ENCODE measurements around the gene RAD23A. TPM values are rescaled to one million over a fixed set of nuclear protein-coding genes. Genes with fewer than 3 reads are reported as not detected.
A peak's percentile ranks its signal among the peaks of the same experiment; 100 is the strongest.

The RAD23A gene
- total RNA-seq, 1 donor from 2014 or later, result 50.2 TPM

DNA sequence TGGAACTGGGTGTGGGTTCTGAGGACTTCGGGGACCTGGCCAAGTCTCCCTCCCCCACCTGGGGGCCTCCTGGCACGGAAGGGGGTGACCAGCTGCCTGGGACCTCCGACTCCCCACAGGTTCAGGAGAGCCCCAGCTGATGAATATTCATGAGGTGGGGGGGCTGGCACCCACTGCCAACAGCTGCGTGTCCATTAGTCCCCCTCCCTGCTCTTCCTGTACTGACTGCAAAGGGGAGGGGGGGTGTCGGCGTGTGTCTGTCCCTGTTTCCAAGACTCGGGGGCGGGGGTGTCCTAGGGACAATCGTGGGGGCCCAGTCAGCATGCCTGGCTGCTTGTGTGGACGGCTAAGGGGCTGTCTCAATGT, 39.0 kb downstream of the RAD23A start:
- DNase-seq (ENCODE audit: low read depth), result no peak

DNA sequence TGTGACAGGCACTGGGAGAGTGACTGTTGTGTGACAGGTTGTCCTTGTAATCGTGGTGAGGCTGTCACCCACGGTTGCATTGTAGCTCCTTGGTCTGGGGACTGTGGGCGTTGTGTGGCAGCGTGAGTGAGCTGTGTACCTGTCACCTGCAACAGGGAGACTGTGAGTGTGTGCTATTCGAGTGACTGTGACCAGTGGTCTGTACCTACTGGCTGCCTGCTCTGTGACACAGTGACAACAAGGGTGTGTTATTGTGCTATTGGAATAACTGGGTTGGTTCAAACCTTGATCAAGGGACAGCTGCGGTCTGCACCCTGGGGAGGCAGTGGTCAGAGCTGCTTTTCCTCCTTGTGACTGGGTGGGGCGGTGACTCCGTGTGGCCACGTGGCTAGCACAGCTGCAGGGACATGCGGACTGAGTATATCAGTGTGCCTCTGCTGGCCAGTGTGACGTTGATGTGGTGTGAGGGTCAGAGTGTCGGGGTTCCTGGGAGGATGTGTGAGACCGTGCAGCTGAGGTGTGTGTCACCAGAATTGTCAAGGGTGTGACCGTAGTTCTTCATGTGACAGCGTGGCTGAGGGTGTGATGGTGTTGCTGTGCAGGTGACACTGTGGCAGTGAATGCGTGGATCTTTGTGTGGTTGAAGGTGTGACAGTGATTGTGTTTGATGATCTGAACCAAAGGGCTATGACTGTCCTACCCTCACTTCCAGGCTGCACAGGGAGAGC, 39.6 kb downstream of the RAD23A start:
- DNase-seq (ENCODE audit: low read depth), result peak; percentile 13

DNA sequence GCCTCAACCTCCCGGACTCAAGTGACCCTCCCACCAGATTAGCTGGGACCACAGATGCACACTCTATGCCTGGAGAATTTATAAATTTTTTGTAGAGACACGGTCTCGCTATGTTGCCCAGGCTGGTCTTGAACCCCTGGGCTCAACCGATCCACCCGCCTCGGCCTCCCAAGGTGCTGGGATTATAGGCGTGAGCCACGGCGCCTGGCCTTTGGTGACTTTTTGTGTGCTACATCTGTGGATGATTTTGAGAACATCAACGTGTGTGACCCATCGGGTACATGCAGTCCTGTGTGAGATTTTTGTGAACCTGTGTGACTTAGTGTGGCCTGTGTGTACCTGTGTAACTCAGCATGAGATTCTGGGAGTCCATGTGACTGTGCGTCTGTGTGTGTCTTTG, 41.1 kb downstream of the RAD23A start:
- no peak for DNase-seq (ENCODE audit: low read depth)

DNA sequence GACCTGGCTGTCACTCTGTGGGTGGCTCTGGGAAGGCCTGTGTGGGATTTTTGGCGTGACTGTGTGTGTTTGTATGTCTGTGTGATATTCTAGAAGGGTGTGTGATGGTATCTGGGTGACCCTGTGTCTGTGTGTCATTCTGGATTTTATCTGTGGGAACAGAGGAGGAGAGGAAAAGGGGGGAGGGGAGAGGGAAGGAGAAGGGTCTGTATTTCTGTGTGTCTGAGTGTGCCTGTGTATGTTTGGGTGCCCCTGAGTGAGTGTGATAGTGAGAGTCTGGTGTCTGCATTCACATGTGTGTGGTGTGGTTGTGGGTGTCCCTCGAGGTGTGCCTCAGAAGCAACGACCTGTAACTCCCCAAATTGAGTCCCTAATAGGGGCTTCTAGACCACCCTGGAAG, 41.5 kb downstream of the RAD23A start:
- no peak for DNase-seq (ENCODE audit: low read depth)

DNA sequence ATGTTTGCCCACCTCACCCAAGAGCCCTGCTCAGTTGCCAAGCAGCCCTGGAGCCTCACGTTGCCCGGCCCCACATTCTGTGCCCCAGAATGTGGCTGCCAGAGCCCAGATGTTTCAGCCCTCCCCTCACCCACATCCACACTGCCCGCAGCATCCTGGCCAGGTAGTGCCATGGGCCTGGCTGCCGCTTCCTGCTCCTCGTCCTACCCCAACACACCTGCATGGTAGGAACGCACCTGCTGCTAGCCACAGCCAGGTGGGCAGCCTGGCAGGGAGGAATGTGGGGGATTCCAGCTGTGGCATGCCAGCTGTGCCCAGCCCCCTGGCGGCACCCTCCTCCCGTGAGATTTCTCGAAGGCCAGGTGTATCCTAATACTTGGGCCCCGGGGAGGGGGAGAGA, 42.1 kb downstream of the RAD23A start:
- no peak for DNase-seq (ENCODE audit: low read depth)

DNA sequence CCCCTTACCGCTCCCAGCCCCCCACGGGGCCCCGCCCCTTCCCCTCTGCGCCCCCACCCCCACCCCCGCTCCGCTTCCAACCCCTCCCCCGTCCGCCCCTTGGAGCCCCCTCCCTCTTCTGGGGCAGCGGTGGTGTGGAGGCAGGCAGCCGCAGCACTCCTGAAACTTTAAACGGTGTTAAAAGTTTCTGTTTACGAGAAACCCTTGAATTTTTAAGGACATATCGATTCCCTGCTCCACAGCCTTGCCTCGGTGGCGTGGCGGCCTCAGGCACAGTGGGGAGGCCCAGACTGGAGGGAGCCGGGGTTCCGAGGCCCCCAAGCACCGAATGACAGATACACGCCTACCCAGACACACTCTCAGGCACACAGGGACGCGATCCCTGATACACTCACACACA, 44.8 kb downstream of the RAD23A start:
- DNase-seq (ENCODE audit: low read depth), result no peak

DNA sequence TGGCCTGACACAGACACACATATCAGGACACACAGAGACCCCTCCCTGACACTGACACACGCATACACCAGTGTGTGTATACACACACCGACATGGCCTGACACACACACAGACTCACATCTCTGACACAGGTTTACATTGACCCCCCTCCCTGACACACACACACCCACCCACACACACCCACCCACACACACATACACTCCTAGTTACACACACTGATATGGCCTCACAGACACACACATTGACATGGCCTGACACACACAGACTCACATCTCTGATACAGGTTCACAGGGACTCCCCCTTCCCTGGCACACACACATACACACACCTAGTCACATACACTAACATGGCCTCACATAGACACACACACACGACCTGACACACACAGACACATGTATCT, 45.2 kb downstream of the RAD23A start:
- no peak for DNase-seq (ENCODE audit: low read depth)

DNA sequence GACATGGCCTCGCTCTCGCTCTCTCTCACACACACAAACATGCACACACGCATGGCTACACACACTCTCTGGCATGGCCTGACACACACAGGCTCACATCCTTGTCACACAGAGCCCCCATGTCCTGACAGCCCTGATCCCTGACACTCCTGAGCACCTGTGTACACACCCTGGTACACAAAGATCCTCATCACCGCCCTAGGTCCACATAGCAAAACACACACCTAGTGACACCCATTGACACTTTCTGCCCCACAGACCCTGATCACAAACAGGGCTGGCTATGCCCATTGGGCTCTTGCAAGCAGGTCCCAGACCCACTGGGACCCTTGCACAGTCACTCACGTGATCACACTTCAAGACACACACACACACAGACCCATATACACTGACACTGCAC, 45.6 kb downstream of the RAD23A start:
- no peak for DNase-seq (ENCODE audit: low read depth)

DNA sequence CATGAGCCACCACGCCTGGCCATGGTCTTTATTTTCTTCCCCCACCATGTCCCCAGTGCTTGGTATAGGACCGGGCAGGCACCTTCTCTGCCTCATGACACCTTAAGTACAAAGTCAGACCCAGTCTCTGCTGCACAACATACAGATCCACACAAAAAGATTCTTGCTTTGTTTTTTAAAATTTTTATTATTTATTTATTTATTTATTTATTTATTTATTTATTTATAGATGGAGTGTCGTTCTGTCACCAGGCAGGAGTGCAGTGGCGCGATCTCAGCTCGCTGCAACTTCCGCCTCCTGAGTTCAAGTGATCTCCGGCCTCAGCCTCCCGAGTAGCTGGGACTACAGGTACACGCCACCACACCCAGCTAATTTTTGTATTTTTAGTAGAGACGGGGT, 47.1 kb downstream of the RAD23A start:
- no peak for DNase-seq (ENCODE audit: low read depth)

DNA sequence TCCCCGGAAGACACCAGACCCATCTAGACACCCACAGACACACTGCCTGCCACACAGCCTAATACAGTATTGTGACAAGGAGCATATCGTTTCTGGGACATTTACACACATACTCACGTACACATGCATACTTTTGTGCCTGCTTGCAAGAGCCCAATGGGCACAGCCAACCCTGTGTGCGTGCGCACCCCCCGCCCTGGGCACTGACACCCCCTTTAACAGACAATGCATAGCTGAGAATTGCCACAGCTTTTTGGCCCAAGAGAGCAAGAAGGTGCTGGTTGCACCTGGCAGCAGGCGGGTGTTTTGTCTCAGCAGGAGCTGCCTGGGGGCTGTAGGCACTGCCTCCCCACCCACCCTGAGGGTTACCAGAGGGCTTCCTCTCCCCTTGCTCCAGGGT, 47.9 kb downstream of the RAD23A start:
- DNase-seq (ENCODE audit: low read depth), result no peak

DNA sequence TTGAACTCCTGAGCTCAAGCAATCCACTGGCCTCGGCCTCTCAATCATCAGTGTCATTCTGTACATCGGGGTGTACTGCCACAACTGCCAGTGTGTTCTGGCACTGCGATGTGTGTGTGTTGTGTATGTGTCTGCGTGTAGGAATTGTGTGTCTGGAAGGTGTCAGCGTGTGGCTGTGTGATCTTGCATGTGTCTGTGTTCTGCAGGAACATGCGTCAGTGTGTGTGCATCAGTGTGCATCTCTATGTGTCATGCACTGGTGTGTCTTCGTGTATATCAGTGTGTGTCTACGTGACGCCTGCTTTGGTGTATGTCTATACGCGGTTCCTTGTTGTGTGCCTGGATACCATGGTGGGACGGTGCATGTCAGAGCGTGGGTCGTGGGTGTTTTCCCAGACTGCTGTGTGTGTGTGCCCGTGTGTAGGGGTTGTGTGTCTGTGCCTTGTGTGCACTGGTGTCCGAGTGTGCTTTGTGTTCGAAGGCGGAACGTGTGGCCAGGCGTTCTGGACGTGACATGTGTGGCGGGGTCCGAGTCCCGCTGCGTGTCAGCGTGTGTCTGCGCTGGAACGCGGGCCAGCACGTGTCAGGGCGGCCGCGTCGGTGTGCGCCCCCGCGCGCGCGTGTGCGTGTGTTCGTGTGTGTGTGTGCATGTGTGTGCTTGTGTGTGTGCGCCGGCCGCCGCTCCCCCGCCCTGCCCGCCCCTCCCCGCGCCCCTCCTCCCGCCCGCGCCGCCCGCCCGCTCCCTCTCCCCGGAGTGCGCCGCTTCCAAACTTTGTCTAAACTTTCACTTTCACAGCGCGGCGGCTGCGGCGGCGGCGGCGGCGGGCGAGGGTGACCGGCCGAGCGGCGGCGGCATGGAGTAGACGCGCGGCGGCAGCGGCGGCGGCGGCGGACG, 49.3 kb downstream of the RAD23A start, which contains the start of gene NFIX:
Gene NFIX, plus strand, starts transcription at position 775 of the 895 bp plus-strand sequence. CDS start 363 bp downstream, outside the sequence.
- no peak for DNase-seq (ENCODE audit: low read depth)

DNA sequence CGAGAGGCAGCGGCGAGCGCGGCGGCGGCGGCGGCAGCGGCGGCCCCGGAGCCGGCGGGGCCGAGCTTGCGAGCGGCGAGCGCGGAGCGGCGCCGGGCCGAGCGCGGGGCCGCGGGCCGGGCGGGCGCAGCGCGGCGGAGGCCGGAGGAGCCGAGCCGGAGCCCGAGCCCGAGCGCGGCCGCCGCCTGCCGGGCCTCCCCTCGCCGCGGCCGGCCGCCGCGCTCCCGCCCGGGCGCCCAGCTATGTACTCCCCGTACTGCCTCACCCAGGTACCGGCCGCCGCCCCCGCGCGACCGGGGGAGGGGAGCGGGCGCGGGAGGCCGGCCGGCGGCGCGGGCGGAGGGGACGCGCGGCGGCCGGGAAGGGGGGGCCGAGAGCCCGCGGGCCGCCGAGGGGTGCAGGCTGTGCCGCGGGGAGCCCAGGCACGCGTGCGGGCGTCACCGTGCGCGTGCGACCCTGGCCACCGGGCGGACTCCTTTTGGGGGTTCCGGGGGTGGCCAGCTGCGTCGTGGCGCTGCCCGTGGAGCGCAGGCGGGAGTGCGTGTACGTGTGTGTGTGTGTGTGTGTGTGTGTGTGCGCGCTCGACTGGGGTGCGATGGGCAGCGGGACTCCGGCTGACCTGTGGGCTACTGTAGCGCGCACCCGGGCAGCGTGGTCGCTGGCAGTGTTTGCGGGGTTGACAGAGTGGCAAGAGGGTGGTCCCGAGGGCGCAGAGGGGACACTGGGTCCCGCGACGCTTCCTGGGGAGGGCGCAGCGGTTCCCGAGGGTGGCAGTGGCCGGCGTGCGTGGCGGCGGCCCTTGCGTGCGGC, 50.1 kb downstream of the RAD23A start:
- DNase-seq (ENCODE audit: low read depth), result no peak

DNA sequence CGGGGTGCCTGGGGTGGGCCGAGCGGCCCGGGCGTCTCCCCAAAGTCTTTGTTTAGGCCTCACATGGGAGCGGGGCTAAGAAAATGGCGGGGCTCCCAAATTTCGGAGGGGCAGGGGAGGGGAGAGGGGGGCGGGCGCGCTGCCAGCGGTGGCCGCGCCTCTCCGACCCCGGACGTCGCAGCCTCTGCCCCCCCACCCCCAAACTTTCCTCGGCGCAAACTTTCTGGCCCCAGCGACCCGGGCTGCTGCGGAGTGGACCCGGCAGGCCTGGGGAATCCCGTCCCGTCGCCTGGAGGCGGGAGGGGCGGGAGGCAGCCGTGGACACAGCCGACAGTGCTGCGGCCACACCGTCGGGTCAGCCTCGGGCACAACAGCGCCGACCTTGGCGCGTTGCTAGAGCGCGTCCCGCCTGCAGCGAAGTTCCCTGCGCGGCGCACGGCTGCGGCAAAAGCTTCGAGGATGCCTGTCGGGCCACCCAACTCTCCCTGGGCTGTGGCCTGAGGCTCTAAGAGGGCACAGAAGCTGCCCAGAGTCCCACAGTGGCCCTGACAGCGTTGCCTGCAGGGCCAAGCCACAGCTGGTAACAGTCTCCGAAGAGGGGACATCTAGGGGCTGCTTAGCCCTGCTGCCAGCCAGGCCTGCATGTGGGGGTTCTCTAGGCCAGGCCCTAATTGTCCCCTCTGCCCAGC, 50.9 kb downstream of the RAD23A start:
- no peak for DNase-seq (ENCODE audit: low read depth)

DNA sequence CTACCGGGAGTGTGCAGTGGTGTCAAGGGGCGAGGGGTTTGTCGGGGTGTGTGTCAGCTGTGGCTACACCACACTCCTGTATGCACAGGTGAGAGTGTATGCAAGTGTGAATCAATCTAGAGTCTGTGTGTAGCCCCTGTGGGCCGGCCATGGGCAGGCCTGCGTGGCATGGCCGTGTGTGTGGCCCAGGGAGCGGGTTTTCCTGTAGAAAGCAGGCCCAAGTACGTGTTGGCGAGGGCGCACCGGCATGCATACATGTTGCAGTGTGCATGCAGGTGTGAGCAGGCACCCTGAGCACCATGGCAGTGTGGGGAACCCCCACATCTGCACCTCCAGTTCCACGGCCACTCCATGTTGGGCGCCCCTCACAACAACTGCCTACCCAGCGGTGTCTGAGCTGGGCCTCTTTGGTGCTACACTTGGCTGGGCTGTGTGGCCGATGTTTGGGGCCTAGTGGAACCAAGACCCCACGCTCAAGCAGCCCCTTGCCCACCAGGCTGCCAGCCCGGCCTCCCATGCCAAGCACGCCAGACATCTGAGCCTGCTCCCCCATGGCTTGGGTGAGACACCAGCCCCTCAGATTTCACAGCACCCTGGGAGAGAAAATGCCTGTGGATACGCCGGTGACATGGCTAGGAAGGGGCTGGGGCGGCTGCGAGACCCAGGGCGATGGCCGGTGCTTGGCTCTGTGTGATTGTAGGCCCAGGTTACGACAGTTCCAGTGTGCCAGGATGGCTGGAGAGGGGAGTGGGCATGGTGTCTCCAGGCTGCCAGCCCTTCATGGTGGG, 51.7 kb downstream of the RAD23A start:
- DNase-seq (ENCODE audit: low read depth), result no peak

DNA sequence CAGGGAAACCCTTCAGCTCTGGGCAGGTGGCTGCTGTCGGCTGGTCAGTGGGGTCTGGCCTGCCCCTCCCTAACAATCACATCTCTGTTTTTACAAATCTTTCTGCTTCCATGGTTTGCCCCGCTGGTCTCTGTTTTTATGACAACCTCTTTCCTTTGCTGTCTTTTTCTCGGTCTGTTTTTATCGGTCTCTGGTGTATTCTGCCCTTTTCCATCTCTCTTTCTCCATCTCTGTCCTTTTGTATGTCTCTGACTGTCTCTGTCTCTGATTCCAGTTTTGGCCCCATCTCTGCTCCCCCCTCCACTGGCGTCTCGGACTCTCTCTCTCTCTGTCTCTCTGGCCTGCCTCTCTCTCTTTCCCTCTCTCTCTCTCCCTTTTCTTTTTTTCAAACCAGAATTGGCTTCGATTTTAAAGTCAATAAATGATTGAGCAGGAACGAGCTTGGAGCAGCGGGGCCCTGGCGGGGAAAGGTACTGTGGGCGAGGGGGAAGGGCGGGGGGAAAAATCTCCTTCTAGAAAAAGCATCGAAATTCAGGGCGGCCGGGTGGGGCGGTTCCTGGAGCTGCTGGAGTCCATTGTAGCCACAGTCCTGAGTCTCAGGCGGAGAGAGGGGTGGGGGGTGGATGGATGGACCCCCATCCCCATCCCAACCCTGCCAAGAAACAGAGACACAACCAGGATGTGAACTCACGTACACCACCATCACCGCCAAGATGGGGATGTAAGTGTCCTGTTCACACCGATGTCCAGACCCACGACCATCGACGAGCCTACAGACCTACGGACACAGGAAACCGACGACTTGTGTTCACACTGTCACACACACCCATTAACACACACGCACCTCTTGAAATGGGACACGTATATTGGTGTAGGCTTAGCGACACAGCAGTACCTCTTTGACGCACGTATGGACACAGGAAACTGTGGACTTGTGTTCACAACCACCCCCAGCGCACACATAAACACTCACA, 52.6 kb downstream of the RAD23A start:
- DNase-seq (ENCODE audit: low read depth), result no peak

DNA sequence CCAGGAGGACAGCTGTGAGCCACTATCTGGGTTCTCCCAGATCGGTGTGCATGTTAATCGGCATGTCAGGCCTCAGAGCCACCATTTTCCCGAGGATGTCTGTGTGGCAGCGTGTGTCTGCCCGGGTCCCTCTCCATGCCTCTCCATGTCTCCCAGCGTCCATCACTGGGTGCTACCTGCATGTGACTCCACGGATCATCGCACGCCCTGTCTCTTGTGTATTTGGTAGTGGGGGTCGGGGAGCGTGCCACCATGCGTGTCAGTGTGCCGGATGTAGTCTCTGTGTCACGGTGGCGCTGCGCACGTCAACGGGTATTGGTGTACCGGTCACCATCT, 55.5 kb downstream of the RAD23A start:
- DNase-seq (ENCODE audit: low read depth), result no peak

DNA sequence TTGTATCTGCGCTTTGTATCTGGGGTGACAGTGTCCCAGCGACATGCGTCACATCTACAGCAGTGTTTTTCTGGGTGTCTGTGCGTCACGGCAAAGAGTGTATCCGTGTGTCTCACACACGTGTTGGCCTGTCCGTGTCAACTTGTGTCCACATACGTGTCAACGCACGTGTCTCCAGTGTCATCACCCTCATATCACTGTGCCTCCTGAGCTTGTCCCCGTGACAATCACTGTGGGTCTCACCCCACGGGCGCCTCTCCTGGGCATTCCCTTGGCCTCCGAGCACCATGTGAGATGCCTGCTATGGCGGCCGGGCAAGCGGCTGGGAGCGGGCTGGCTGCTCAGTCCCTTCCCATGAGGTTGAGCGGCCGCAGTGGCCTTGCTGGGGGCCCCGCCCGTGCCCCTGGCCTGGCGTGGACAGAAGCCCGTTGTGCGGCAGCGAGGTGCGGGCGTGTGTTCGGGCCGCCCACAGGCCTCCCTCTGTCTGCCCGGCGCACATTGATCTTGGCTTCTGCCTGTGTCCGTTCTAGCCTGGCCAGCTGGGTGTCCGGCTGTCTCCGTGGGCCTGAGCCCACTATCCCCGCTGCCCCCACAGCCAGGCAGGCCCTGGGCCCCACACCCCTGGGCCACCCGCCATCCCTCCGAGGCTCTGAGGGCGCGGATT, 56.0 kb downstream of the RAD23A start:
- no peak for DNase-seq (ENCODE audit: low read depth)

DNA sequence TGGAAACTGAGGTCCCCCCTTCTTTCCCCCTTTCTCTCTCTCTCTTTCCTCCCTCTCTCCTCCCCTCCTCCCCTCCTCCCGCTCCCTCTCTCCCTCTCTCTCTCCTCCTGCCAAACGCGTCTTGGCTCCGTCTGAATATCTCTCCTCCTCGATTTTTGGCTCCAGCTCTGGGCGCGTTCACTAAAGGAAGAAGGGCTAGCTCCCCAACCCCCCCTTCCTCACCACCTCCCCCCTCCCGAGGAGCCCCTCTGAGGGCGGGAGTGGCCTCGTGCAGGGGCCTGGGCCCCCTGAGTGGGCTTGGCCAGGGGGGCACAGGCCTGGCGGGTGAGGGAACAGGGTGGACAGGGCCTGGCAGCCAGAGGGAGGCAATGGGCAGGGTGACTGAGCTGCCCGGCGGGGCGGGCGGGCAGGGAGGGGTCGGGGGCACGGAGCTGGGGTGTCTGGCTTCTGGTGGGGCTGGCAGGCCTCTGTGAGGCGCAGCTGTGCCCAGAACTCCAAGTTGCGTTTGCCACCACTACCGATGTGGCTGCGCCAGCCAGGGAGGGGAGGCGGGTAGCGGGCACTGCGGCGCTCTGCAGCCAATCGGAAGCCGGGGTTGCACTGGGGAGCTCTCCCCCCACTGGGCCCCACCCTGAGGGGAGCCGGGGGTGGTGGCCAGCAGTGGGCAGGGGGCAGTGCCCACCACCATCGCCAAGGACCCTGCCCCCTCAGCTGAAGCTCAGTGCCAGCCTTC, 56.7 kb downstream of the RAD23A start:
- no peak for DNase-seq (ENCODE audit: low read depth)

DNA sequence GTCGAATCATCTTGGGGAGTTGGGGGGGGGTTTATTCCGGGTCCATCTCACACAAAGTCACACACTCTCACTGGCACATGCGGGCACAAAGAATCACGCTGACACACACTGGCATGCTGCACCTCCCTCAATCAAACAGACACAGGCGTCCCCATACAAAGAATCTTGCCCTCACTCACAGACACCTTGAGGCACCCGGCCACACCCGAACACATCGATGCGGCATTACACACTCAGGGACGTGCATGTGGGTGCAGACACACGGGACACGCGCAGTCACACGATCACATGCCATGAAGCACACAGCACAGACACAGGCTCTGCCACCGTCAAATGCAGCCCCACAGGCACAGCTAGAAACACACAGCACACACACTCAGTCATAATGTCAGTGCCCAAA, 57.4 kb downstream of the RAD23A start:
- DNase-seq (ENCODE audit: low read depth), result no peak

All from renal cortical epithelial cell (primary cell).